SKM-1 (cell line): ENCODE results near the gene SPANXN3.
"Not testable (repeated sequence)": the region's sequence is repeated elsewhere in the genome, so short reads cannot be mapped to it uniquely, and the experiment has no call there.

ENCODE experiments used
- DNase-seq: peaks from one replicate; lab custom pipeline; 2025; ENCODE audit not compliant: unreplicated experiment; lab: John Stamatoyannopoulos, UW

Gene SPANXN3, protein sequence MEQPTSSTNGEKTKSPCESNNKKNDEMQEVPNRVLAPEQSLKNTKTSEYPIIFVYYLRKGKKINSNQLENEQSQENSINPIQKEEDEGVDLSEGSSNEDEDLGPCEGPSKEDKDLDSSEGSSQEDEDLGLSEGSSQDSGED

GRCh38 chrX:143517375-143517774 is at the start of gene SPANXN3:
TSS of gene SPANXN3 (minus strand) at chrX:143517475. CDS start at chrX:143517391, 84 bp downstream.
- not testable (repeated sequence) for DNase-seq

DNA sequence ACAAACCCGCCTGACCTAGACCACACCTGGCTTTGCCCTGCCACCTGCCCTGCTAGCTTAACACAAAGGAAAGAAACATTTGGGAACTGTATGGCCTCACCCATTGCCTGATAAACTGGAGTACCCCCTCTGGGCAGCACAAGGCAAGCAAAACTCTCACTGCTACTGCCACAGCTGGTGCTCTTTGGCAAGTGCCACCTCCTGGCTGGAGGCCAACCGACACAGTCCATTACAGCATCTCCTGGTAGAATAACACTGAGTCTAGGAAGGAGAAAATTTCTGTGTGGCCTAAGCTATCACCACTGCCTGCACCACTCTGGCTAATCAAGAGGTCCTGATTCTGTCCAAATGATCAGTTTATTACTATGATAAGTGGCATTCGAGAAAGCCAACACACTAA is 18.9 kb upstream of the SPANXN3 start:
- DNase-seq = no peak

GRCh38 chrX:143502196-143502595 is 15.1 kb downstream of the SPANXN3 start:
- not testable (repeated sequence) for DNase-seq

- DNase-seq = no peak
Observed at GRCh38 chrX:143500751-143501150, 16.5 kb downstream of the SPANXN3 start.

- no peak for DNase-seq
Observed at GRCh38 chrX:143486105-143486504, 31.2 kb downstream of the SPANXN3 start.

DNA sequence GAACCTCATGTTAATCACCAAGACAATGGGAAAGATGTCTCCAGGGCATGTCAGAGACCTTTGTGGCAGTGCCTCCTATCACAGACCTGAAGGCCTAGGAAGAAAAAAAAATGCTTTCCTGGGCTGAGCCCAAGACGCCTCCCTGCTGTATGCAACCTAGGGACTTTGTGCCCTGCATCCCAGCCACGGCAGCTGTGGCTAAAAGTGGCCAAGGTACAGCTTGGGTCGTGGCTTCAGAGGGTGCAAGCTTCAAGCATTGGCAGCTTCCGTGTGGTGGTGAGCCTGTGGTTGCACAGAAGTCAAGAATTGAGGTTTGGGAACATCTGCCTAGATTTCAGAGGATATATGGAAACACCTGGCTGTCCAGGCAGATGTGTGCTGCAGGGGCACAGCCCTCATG is 40.5 kb downstream of the SPANXN3 start:
- no peak for DNase-seq

GRCh38 chrX:143472347-143472938 is 44.8 kb downstream of the SPANXN3 start:
- DNase-seq = no peak

DNA sequence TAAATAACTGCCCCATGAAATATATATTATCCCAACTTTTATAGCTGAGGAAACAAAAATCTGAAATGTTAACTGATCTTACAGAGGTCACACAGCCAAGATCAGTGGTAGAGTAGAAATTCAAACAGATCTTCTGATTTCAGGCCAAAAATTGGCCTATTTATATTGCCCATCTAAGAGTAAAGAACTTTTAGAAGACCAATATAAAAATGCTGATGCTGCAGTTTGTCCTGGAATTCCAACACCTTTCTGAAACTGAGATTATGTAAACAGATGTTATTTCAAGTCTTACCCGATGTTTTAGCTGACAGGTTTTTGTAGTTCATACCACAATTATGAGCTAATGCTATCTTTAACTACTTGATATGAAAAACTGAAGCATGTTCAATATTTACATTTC is 51.1 kb downstream of the SPANXN3 start:
- DNase-seq = no peak

DNA sequence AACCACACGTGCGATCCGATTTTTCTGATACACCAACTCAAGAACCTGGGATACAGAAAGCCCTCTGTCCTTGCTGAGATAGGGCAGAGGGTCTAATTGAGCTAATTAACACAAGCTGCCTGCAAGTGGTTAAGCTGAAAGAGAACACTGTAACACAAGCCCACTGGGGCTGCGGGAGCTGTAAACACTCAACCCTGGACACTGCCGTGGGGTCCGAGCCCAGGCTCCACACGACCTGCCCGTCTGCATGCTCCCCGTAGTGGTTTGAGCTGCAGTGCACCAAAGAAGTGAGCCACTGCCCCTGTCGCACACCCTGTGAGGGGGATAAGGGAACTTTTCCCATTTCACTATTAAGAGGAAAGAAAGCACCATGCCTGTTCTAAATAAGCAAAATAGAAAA is 54.6 kb downstream of the SPANXN3 start:
- no peak for DNase-seq

DNA sequence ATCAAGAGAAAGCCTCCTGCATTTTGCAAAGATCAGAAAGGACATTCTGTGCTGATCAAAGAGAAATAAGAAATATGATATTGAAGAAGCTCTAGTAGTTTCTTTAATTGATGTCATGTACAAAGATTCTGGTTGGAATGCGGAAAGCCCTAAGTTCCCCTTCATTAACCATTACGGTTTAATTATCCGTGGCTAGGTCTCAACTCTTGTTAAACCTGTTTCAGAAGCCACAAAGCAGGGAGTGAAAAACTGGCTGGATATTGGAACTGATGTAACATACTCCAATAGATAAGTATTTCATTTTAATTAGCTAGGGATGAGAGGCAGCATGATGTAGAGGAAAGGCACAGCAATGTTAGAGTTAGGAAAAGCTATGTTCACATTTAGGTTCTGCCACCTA is 55.7 kb downstream of the SPANXN3 start:
- no peak for DNase-seq
